Brain microvascular endothelial cell (primary cell): Measurements from ENCODE around the gene VCPKMT.

Experiments used
- DNase-seq: peaks from one replicate; pipeline ENCODE4 v3.0.0-alpha.2; 2020
- H3K27ac ChIP-seq: fragments of 250-450 bp; sonication (Bioruptor Pico); 2 replicates; pipeline ENCODE4 v1.5.1; 2020; ENCODE audit warnings: mild to moderate bottlenecking, moderate library complexity
- H3K27me3 ChIP-seq: fragments of 250-450 bp; sonication (Bioruptor Pico); replicated peaks from 2 replicates; pipeline ENCODE4 v1.5.1; 2020; ENCODE audit warnings: mild to moderate bottlenecking
- H3K36me3 ChIP-seq: fragments of 250-450 bp; sonication (Bioruptor Pico); replicated peaks from 2 replicates; pipeline ENCODE4 v1.5.1; 2020; ENCODE audit warnings: mild to moderate bottlenecking
- H3K4me3 ChIP-seq: 2 replicates; pipeline ENCODE4 v1.5.1; 2011; ENCODE audit warnings: low read depth, mild to moderate bottlenecking, control low read depth, low read length, moderate library complexity
- in situ Hi-C: cut with HindIII; loops from 2 replicates; pipeline ENCODE4 v1.10.0; 2017; ENCODE audit warnings: low sequenced_read_pairs, low pct_ligation_motif_present
- TF ChIP-seq, protein P1 (sequence below): IDR thresholded peaks from 2 replicates; pipeline ENCODE4 v1.5.1; 2011; ENCODE audit warnings: low read depth, mild to moderate bottlenecking, moderate library complexity, low read length, control low read depth, inconsistent platforms; ENCODE audit errors: missing control alignments

The VCPKMT gene

DNA sequence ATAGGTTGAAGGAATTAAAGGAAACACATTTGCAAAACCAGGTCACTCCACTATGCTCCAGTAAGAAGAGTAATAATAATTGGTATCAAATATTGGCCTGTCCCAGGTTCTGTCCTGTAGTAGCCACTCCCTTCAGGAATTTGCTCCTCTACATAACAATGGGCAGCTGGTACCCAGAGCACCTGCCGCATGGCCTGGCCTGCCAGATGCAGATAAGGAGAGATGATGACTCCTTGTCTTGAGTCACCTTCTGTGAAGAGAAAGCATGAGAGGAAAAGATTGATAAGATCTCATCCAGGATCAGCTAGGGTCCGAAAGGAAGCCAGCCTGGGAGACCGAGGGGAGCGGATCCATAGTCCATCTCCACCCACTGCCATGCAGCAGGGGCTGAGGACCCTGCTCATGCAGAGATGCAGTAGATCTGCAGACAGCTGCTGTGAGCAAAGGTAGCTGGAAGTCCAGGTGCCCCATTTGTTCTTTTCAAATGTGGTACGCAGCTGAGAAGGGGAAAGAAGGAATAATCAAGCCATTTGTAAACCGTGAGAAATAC, 24.3 kb downstream of the VCPKMT start:
- TF ChIP-seq, protein P1, sequence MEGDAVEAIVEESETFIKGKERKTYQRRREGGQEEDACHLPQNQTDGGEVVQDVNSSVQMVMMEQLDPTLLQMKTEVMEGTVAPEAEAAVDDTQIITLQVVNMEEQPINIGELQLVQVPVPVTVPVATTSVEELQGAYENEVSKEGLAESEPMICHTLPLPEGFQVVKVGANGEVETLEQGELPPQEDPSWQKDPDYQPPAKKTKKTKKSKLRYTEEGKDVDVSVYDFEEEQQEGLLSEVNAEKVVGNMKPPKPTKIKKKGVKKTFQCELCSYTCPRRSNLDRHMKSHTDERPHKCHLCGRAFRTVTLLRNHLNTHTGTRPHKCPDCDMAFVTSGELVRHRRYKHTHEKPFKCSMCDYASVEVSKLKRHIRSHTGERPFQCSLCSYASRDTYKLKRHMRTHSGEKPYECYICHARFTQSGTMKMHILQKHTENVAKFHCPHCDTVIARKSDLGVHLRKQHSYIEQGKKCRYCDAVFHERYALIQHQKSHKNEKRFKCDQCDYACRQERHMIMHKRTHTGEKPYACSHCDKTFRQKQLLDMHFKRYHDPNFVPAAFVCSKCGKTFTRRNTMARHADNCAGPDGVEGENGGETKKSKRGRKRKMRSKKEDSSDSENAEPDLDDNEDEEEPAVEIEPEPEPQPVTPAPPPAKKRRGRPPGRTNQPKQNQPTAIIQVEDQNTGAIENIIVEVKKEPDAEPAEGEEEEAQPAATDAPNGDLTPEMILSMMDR = no peak
- no peak for DNase-seq
- in situ Hi-C loops = no loop called here
- Histone ChIP-seq H3K27ac (no peak overlapping the region), H3K4me3 (no peak overlapping the region), H3K27me3 (no peaks in the 10 kb centered on the region), H3K36me3 (no peaks in the 10 kb centered on the region)

- in situ Hi-C loops = no loop called here
- TF ChIP-seq, protein P1 = no peak
- Histone ChIP-seq H3K4me3 (no peak overlapping the region), H3K27me3 (no peaks in the 10 kb centered on the region), H3K36me3 (no peaks in the 10 kb centered on the region), H3K27ac (no peak overlapping the region)
- DNase-seq = no peak
Measured at GRCh38 chr14:50091240-50091913, 25.0 kb downstream of the VCPKMT start.

GRCh38 chr14:50089208-50089607, 27.2 kb downstream of the VCPKMT start:
- Histone ChIP-seq H3K27me3 (no peaks in the 10 kb centered on the region), H3K36me3 (no peaks in the 10 kb centered on the region), H3K27ac (no peak overlapping the region), H3K4me3 (no peak overlapping the region)
- DNase-seq = no peak
- in situ Hi-C loops = no loop called here
- TF ChIP-seq, protein P1 = no peak

DNA sequence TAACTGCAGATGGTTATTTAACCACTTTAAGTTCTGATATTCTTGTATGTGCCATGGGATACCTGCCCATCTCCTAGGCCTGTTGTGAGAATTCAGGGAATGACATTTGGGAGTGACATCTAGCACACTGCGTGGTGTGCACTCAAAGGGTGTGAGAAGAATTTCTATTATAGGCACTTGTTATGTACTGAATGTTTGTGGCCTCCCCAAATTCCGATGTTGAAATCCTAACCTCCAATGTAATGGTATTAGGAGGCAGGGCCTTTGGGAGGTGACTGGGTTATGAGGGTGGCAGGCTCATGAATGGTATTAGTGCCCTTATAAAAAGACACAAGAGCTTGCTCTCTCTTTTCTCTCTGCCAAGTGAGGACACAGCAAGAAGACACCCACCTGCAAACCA, 27.6 kb downstream of the VCPKMT start:
- TF ChIP-seq, protein P1 = no peak
- in situ Hi-C loops = no loop called here
- H3K36me3 ChIP-seq = no peaks in the 10 kb centered on the region
- H3K27ac ChIP-seq = no peak overlapping the region
- no peak for DNase-seq
- no peak overlapping the region for H3K4me3 ChIP-seq
- H3K27me3 ChIP-seq = no peaks in the 10 kb centered on the region

DNA sequence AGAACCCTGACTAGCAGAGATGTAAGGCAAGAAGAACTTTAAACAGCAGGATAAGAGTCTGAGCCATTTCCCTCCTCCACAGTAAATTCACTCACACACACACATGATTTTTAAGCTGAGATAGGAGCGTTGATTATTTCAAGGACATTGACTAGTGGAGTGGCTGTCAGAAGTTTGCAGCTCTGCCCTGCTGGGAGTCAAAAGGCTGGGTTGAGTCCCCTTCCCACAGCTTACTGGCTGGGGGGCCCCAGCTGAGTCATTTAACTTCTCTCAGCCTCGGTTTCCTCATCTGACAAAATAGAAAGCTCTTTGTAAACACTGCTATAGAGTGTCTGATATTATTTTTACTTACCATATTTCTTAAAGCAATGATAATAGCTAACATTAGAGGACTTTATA, 28.3 kb downstream of the VCPKMT start:
- no peak for DNase-seq
- in situ Hi-C loops = no loop called here
- Histone ChIP-seq H3K27ac (no peak overlapping the region), H3K36me3 (no peaks in the 10 kb centered on the region), H3K4me3 (no peak overlapping the region), H3K27me3 (no peaks in the 10 kb centered on the region)
- TF ChIP-seq, protein P1 = no peak
